DND-41 (cell line): ENCODE results near the gene DNMBP.

ENCODE experiments used
- CTCF ChIP-seq: IDR thresholded peaks from 2 replicates; pipeline ENCODE4 v1.5.1; 2012; ENCODE audit warnings: borderline replicate concordance, low read length, moderate library complexity, mild to moderate bottlenecking; ENCODE audit not compliant: poor library complexity, severe bottlenecking; ENCODE audit errors: extremely low read depth
- EZH2 ChIP-seq: IDR thresholded peaks from 3 replicates; pipeline ENCODE4 v1.6.1; 2012; ENCODE audit warnings: borderline replicate concordance, low read depth, mild to moderate bottlenecking, moderate library complexity, low read length, inconsistent platforms; ENCODE audit not compliant: severe bottlenecking

GRCh38 chr10:99828464-99828863, 181.3 kb downstream of the DNMBP start:
- TF ChIP-seq CTCF (no peak), EZH2 (no peak)
